Uterus (tissue), 2 donors: Measurements from ENCODE around the gene IPO13.

Source experiments
- CTCF ChIP-seq, 4 experiments: fragments of 200-600 bp in 2 of 4; fragments of 450-650 bp in 2 of 4; sonication (generic) in 2 of 4; IDR thresholded peaks; one replicate each; pipeline ENCODE4 v1.5.1; 2016 to 2019; ENCODE audit warnings: antibody characterized with exemption in 4 of 4, mild to moderate bottlenecking in 2 of 4, moderate library complexity in 1 of 4
- POLR2A ChIP-seq, 2 donors: fragments of 450-650 bp; IDR thresholded peaks; one replicate each; pipeline ENCODE4 v1.6.1; 2016; ENCODE audit warnings: antibody characterized with exemption in 2 of 2, mild to moderate bottlenecking in 1 of 2, moderate library complexity in 1 of 2

DNA sequence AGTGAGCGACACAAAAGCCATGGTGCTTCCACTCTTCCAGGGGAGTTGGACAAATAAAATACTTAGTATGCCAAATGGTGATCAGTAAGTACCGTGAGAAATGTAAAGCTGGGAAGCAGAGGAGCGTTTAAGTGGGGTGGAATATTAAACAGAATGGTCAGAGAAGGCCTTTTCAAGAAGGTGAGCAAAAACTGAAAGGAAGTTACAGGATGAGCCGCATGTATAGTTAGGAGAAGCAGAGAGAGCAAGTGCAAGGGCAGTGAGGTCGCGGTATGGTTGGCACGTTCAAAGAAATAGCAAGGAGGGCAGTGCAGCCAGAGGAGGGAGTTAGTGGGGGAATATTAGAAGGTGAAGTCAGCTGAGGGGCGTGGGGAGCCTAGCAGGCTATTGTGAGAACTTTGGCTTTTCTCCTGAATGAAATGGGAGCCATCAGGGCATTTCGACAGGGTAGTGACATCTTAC is 27.3 kb downstream of the IPO13 start:
- no peak for TF ChIP-seq CTCF (IDR thresholded peaks at IDR 0.05)
- no peak for TF ChIP-seq POLR2A (IDR thresholded peaks at IDR 0.05)
